Body of pancreas (tissue), 4 donors: ENCODE data around the gene SNX19.

Source experiments
- POLR2A ChIP-seq, 3 donors: fragments of 450-650 bp; IDR thresholded peaks; one replicate each; pipeline ENCODE4 v1.6.1; 2016; ENCODE audit warnings: antibody characterized with exemption in 3 of 3, mild to moderate bottlenecking in 2 of 3
- TF ChIP-seq, protein P1 (sequence below), 7 experiments: fragments of 450-650 bp in 4 of 7; fragments of 200-600 bp in 3 of 7; sonication (generic) in 3 of 7; IDR thresholded peaks; one replicate each; pipeline ENCODE4 v1.5.1; 2016 to 2019; ENCODE audit warnings: antibody characterized with exemption in 7 of 7

DNA sequence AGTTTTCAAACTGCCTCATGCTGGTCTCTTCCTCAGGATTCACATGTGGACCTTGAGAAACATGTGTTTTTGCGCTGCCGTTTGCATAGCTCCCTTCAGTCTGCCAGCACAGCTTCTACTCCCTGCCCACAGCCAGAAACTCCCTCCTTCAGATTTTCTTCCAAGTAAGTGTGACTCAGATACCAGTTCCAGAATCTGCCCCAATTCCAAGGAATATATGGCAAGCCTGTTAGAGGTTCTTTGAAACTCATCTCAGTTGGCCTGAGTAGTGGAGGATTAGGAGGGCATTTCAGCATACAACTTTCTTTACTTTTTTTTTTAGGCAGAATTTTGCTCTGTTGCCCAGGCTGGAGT lies 67.1 kb downstream of the SNX19 start:
- TF ChIP-seq, protein P1, sequence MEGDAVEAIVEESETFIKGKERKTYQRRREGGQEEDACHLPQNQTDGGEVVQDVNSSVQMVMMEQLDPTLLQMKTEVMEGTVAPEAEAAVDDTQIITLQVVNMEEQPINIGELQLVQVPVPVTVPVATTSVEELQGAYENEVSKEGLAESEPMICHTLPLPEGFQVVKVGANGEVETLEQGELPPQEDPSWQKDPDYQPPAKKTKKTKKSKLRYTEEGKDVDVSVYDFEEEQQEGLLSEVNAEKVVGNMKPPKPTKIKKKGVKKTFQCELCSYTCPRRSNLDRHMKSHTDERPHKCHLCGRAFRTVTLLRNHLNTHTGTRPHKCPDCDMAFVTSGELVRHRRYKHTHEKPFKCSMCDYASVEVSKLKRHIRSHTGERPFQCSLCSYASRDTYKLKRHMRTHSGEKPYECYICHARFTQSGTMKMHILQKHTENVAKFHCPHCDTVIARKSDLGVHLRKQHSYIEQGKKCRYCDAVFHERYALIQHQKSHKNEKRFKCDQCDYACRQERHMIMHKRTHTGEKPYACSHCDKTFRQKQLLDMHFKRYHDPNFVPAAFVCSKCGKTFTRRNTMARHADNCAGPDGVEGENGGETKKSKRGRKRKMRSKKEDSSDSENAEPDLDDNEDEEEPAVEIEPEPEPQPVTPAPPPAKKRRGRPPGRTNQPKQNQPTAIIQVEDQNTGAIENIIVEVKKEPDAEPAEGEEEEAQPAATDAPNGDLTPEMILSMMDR (IDR thresholded peaks at IDR 0.05): no peak
- TF ChIP-seq POLR2A (IDR thresholded peaks at IDR 0.05): no peak
